ENCODE results near the gene NTMT1. TPM values are rescaled to one million over a fixed set of nuclear protein-coding genes. Genes with fewer than 3 reads are reported as not detected.

Gene NTMT1
- polyA plus RNA-seq, 3 donors, result 16.0 to 43.9 (median 28.2) TPM

GRCh38 chr9:129631674-129632129, 5.7 kb downstream of the NTMT1 start:
- H3K27me3 Mint-ChIP-seq (ENCODE audit: low read depth in 3 of 3), result no peaks in the 10 kb centered on the region
- H3K27ac Mint-ChIP-seq, result no peak overlapping the region
- H3K36me3 ChIP-seq (replicated peaks in 1 of 2; ENCODE audit: control insufficient read depth in 1 of 2, insufficient read depth in 2 of 2, low read length in 2 of 2), result peaks cover 36 to 70% of the 10 kb centered on the region in 2 donors
- peaks cover 31% of the 10 kb centered on the region for H3K4me1 Mint-ChIP-seq
- no peak overlapping the region for H3K4me2 ChIP-seq (replicated peaks; ENCODE audit: extremely low read depth, low read length, poor library complexity, severe bottlenecking)
- TF ChIP-seq CTCF (IDR thresholded peaks at IDR 0.05), result no peak
- no peak overlapping the region for H2AFZ ChIP-seq (ENCODE audit: insufficient read depth, low read depth, low read length, poor library complexity, severe bottlenecking)
- H3K27ac ChIP-seq (ENCODE audit: low read depth in 1 of 2, low read length in 2 of 2), result peak overlapping the region in 1 of 2 donors; percentile 4
- H3K27me3 ChIP-seq (ENCODE audit: control insufficient read depth in 2 of 2, insufficient read depth in 2 of 2, low read length in 2 of 2), result no peaks in the 10 kb centered on the region
- H3K36me3 Mint-ChIP-seq, result peaks cover 46 to 71% of the 10 kb centered on the region in 2 donors
- no peaks in the 10 kb centered on the region for H3K9me3 Mint-ChIP-seq
- intact Hi-C loops (cut with micrococcal nuclease), result no loop called here
- 95% methylated on average over 13 of the region's 19 CpGs for WGBS (ENCODE audit: insufficient coverage)
- H3K4me3 ChIP-seq (replicated peaks in 1 of 3; ENCODE audit: low read depth in 2 of 3, low read length in 3 of 3), result no peak overlapping the region
- no peak overlapping the region for H3K4me3 Mint-ChIP-seq
- no peaks in the 10 kb centered on the region for H3K9me3 ChIP-seq (replicated peaks in 1 of 2; ENCODE audit: control insufficient read depth in 1 of 2, insufficient read depth in 1 of 2, low read length in 2 of 2)
- H3K9ac ChIP-seq (ENCODE audit: insufficient read depth, low read length, poor library complexity, severe bottlenecking), result no peak overlapping the region
- DNase-seq, result no peak
- H4K20me1 ChIP-seq (ENCODE audit: insufficient read depth, low read length), result peaks cover 94% of the 10 kb centered on the region
- H3K79me2 ChIP-seq (ENCODE audit: insufficient read depth, low read length), result peaks cover 73% of the 10 kb centered on the region
- peaks cover 15 to 21% of the 10 kb centered on the region in 2 donors for H3K4me1 ChIP-seq (ENCODE audit: control insufficient read depth in 1 of 2, insufficient read depth in 2 of 2, low read length in 2 of 2)

- H3K27ac Mint-ChIP-seq, result peak overlapping the region in 3 of 7 donors; percentile 27 to 46 (median 27)
- WGBS (ENCODE audit: insufficient coverage), result 92% methylated on average over 2 of the region's 13 CpGs
Measured at GRCh38 chr9:129632460-129632859, 6.5 kb downstream of the NTMT1 start.

More at GRCh38 chr9:129632460-129632859, 6.5 kb downstream of the NTMT1 start:
- Histone ChIP-seq H3K4me3 (replicated peaks in 1 of 3; ENCODE audit: low read depth in 2 of 3, low read length in 3 of 3) (no peak overlapping the region), H4K20me1 (ENCODE audit: insufficient read depth, low read length) (peaks cover 95% of the 10 kb centered on the region), H3K9ac (ENCODE audit: insufficient read depth, low read length, poor library complexity, severe bottlenecking) (no peak overlapping the region), H3K79me2 (ENCODE audit: insufficient read depth, low read length) (peaks cover 66% of the 10 kb centered on the region), H3K4me2 (replicated peaks; ENCODE audit: extremely low read depth, low read length, poor library complexity, severe bottlenecking) (no peak overlapping the region), H3K36me3 (replicated peaks in 1 of 2; ENCODE audit: control insufficient read depth in 1 of 2, insufficient read depth in 2 of 2, low read length in 2 of 2) (peaks cover 44 to 78% of the 10 kb centered on the region in 2 donors), H3K27ac (ENCODE audit: low read depth in 1 of 2, low read length in 2 of 2) (peak overlapping the region in 1 of 2 donors; percentile 4), H3K4me1 (ENCODE audit: control insufficient read depth in 1 of 2, insufficient read depth in 2 of 2, low read length in 2 of 2) (peaks cover 7 to 13% of the 10 kb centered on the region in 2 donors), H2AFZ (ENCODE audit: insufficient read depth, low read depth, low read length, poor library complexity, severe bottlenecking) (no peak overlapping the region), H3K27me3 (ENCODE audit: control insufficient read depth in 2 of 2, insufficient read depth in 2 of 2, low read length in 2 of 2) (no peaks in the 10 kb centered on the region), H3K9me3 (replicated peaks in 1 of 2; ENCODE audit: control insufficient read depth in 1 of 2, insufficient read depth in 1 of 2, low read length in 2 of 2) (no peaks in the 10 kb centered on the region)
- H3K4me3 Mint-ChIP-seq, result no peak overlapping the region
- H3K36me3 Mint-ChIP-seq, result peaks cover 51 to 78% of the 10 kb centered on the region in 2 donors
- no peak for TF ChIP-seq CTCF (IDR thresholded peaks at IDR 0.05)
- no peaks in the 10 kb centered on the region for H3K9me3 Mint-ChIP-seq
- no peak for DNase-seq
- H3K4me1 Mint-ChIP-seq, result peaks cover 24% of the 10 kb centered on the region
- intact Hi-C loops (cut with micrococcal nuclease), result no loop called here
- H3K27me3 Mint-ChIP-seq (ENCODE audit: low read depth in 3 of 3), result no peaks in the 10 kb centered on the region
